SH-SY5Y (cell line): ENCODE data around the gene EFCAB6.

Experiments
- GATA2 ChIP-seq: IDR thresholded peaks from 2 replicates; pipeline ENCODE4 v1.6.1; 2011; ENCODE audit warnings: mild to moderate bottlenecking, low read depth, low read length
- GATA3 ChIP-seq: IDR thresholded peaks from 2 replicates; pipeline ENCODE4 v1.6.1; 2011; ENCODE audit warnings: low read depth, mild to moderate bottlenecking, low read length, moderate library complexity

DNA sequence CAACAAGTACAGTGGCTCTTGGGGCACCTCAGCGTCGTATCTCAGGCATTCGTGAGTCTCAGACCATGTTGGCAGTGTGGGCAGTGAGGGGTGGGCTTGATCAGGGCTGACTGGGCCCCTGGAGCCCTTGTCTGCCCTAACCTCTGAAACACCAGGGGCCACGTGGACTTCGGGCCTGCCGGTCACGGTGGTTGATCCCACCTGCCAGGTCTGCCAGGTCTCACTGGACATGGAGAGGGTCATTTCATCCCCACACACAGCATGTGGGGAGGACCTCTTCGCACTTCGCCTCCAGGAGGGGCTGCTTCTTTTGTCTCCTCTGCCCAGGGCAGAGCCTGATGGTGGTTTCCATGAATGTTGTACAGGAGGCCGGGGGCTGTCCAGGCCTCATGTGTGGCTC, 323.2 kb downstream of the EFCAB6 start:
- no peak for TF ChIP-seq GATA3
- TF ChIP-seq GATA2: no peak
